GM18498 (cell line): ENCODE results near the gene CDH13.

Experiments
- ATAC-seq: cut with Tn5 transposase; IDR thresholded peaks from one replicate; pipeline ENCODE4 v1.9.1; 2021; ENCODE audit warnings: mild to moderate bottlenecking, moderate library complexity; ENCODE audit not compliant: unreplicated experiment

CDH13 gene

DNA sequence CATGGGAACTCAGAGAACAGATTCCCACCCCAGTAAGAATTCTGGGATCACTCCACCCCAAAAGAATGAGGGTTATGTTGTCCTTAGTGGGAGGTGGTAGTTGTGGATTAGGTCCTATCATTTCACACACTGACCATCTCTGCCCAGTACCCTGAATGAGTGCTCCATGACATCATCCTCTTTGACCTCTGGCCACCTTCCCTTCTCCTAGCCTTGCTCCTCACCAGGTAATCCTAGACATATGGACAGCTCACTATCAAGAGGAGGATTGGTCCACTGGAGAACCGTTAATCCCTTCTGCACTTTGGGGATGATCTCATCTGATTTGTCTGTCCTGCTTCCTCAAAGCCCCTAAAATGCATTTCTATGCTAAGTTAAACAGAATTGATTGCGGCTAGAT is 642.8 kb downstream of the CDH13 start:
- ATAC-seq, result no peak

DNA sequence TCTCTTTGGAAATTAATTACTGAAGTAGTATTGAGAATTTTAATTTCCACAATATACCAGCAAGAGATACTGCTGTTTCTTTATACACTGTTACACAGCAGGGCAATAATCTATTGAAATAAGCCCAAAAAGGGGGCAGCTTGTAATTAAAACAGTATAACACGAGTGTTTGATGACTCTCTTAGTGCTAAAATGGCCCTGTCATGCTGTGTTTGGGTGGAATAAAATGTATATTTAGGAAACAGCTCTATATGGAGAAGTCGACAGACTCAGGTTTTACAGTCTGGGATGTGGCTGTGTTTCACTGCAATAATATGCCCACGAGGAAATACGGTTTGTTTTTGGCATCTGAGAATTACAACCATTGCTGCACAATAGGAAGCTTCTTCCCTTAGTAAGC is 643.3 kb downstream of the CDH13 start:
- ATAC-seq, result no peak

DNA sequence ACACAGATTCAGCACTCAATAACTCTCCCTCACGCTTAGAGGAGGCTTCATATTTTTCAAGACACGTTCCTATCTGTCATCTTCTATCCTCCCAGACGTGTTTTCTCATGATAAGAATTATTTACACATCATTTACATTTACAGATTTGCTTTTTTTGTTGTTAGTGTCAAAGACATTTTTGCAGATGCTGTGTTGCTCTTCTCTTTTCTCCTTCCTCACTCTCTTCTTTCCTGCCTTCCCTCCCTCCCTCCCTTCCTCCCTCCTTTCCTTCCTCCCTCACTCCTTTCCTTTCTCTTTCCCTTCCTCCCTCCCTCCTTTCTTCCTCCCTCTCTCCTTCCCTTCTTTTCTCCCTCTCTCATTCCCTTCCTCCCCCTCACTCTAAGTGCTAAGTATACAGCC is 643.9 kb downstream of the CDH13 start:
- ATAC-seq, result no peak

DNA sequence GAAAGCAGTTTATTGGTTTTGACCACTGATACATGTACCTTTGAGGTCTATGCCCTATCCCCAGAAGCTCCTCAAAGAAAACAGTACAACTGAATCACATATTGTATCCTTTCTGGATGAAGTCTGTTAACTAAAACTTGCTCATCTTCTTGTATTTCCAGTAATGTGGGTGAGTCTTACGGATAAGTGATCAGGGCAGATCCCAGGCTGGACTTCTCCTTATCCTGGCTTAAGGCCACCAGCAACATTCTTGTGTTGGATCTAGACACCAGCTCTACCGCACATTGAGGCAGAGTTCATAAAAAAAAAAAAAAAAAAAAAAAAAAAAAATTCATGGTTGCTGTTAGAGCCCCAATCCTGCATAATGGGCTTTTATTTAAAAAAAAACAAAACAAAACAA is 644.4 kb downstream of the CDH13 start:
- ATAC-seq, result no peak

DNA sequence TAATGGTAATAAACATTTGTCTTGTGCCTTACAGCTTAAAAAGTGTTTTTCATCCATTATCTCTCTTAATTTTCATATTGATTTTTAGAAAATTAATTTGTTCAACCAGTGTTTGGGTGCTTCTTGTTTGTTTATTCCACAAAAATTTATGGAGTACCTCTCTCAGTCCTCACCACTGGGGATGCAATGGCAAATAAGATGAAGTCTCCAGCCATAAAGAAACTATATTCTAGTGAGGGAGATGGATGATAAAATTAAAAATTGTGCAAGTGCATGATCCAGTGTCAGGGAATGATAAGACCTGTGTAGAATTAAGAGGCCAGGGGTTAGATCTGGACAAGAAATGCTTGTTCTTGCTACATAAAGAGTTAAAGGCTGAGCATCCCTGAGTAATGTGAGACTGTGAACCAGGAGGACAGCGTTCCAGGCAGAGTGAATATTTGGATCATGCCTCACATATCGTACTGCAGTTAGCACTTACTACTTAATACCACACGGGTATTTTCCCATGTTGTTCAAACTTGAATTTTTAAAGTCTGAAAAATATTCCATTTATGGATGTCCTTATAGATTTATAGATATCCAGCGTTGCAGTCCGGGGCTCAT is 645.3 kb downstream of the CDH13 start:
- ATAC-seq, result no peak

DNA sequence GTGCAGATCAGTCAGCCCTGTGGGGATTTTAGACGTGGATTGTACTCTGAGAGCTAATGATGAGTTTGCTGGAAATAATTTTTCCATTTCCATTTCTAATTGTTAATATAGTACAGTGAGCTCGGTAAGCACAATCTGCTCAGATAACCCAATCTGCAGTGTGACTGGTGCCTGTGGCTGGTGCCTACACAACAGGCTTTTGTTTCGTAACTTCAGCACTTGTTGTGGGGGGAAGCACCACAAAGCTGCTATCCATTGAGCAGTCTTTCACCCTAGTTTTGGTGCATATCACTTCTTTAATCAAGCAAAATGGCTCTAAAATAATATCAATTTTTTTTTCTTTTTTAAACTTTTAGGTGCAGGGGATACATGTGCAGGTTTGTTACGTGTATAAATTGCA is 646.1 kb downstream of the CDH13 start:
- no peak for ATAC-seq

DNA sequence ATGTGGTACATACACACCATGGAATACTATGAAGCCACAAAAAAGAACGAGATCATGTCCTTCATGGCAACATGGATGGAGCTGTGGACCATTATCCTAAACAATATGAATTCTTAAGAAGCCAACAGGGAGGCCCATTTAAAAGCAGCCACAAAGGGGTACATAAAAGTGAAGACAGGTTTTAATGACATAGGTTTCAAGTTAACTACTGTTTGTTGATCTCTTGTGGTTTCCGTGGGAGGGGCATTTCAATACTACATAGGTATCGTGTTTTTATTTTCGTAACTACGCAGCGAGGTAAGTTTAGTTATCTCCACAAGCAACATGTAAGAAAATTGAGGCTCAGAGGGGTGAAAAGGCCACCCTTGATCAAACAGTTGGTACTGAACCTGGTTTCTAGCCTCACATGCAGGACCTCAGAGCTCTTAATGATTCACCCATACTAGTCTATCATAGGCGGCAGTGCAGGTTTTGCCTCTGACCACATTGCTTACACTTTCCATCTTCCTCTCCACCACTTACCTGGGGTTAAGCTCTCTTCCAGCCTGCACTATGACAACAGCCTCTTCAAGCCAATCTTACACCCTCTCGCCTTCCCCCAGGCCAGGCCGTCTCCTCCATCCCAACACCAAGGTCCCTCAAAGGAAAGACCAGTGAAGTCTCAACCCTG is 646.9 kb downstream of the CDH13 start:
- no peak for ATAC-seq

DNA sequence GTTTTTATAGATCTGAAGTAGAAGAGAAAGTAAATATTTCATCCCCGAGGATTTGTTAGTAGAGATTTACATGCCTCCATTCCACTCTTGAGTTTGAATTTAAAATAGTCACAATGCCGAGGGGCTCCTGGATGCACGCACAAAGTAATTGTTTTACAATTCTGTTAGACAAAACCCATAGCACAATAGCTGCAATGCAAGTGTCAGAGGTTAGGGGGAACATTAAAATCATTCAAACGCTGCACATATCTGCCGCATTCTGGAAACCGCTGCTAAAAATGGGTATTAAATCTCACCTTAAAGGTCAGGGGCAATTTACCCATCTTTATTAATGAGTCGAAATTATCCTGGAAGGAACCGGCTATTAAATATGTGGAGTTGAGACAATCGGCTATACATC is 652.5 kb downstream of the CDH13 start:
- no peak for ATAC-seq

DNA sequence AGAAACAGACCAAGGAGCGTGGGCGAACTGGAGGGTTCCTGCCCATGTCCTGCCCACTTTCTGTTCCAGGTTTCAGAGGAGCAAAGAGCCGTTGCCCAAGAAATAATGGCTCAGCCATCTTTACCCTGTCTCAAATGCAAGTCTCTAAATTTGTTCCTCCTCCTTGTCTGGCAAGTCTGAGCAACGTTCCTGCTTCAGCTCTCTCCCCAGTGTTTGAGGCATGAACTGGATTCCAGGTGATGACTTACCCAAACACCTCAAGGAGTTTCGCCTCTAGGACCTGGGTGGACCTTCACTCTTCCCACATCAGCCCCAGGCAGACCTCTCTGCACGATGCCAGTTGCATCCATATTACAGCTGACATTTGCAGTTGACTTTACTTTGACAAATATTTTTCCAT is 659.2 kb downstream of the CDH13 start:
- ATAC-seq, result no peak

DNA sequence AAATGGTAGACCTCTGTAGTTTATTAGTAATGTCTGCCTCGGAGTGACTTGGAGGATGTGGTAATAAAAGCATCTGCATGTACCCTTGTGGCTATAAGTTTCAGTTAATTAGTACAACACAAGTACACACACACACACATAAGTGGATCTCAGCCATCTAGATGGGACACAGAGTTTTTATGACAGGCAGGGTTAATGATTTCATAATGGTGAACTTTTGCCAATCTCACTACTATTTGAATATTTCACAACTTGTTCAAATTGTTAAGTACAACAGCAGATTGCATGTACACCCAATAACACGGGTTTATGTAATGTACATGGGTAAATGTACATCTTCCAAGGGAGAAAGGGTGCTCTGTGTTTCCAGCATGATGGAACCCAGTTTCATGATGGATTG is 669.7 kb downstream of the CDH13 start:
- ATAC-seq, result no peak

DNA sequence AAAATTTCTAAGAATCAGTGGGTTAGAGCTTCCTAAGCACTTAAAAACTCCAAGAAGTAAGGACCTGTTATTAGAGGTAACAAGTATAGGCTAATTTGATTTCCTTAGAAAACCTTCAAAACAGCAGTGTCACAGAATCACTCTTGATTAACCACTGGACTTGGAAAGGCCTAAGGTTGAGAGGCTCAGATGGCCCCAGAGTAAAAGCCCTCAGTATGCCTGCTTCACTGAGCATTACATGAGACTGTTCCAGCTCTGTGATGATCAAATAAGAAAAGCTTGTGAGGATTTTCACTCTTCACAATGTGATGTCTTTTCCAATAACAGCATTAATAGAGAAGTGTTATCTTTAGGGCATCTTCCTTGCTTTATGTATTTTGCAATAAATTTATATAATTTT is 671.8 kb downstream of the CDH13 start:
- no peak for ATAC-seq

DNA sequence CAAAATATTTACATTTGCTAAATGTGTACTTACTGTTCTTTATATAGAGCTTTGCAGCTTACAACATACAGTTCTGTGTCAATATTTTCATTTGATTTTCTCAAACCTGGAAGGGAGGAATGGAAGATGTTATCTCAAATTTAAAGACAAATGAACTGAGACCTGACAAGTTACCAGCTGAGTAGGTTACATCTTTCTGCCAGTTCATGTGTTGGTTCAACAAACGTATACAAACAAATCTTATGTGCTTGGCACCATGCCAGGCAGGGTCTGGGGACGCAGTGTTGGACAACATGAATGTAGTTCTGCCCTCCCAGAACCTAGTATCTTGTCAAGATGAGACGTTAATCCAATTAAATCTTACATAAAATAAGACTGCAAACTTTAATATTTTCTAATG is 673.6 kb downstream of the CDH13 start:
- no peak for ATAC-seq

DNA sequence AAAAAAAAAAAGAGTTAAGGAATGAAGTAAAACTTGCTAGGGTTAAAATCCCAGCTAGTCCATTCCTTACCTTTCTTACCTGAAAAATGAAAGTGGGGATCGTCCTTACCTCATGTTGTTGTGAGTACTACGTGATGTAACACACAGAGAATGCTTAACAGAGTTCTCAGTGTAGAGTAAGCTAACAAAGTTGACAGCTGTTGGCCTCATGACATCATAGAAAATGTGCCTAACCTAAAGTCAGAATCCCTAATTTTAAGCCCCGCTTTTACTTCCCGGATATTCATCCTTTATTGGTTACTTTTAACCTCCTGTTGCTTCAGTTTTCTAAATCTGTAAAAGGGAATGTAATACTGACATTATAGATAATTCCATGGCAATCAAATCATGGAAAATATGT is 675.2 kb downstream of the CDH13 start:
- ATAC-seq, result no peak

DNA sequence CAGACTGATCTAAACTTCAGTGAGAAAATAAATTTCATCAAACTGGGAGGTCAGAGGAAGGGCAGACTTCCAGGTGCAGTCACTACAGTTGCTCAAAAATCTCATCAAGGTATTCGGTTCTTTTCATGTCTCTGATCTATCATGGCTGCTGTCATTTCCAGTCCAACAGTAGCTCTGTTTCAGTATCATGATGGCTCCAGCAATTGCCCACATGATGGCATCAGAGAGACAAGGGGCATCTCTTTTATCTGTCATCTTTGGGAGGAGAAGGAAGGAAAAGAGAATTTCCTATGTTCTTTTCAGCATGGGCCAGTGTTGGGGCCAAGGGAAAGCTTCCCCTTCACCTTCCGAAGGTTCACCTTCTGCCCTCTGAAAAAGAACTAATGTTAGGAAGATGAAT is 676.1 kb downstream of the CDH13 start:
- ATAC-seq, result no peak

DNA sequence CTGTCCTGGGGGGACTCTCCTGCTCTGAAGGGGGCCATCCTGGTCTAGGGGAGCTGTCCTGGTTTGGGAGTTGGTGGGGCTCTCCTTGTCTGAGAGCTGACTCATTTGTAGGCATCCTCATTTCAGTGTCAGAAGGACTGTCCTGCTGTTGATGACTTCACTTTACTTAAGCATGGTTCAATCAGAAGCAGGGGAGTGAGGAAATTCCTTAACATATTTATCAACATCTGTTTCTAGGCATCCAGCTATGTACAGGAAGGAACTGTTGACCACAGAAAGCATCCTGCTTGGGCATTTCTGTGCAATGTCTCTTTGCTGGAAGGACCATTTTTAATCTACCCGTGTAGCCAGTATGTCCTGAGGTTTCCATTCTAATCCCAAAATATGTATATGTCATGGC is 678.3 kb downstream of the CDH13 start:
- ATAC-seq, result no peak

DNA sequence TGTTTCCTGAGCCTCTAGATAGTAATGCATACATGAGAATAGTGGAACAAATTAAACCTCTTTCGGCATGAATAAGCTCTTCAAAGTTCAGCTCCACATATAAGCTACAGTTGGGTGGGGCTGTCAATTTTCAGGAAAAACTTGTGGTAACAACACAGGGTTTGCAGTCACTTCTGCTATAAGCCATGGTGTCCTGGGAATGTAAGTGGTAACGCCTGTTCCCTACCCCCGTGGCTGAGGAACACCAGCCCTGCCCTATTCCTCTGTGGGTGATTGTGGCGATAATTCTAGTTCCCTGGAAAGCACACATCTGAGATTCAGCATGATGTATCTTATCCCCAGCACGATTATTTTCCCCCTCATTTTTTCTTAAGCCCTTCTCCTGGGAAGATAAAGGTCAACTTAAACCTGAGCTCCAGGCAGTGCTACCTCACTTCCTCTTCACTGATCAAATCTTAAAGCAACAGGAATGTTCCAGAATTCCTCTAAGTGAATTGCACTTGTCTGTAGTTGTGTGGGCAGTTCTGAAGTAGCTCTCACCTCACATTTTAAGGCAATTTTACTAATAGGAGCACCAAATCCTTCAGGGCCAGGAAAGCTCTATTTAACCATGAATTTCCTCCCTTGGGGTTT is 680.3 kb downstream of the CDH13 start:
- no peak for ATAC-seq

DNA sequence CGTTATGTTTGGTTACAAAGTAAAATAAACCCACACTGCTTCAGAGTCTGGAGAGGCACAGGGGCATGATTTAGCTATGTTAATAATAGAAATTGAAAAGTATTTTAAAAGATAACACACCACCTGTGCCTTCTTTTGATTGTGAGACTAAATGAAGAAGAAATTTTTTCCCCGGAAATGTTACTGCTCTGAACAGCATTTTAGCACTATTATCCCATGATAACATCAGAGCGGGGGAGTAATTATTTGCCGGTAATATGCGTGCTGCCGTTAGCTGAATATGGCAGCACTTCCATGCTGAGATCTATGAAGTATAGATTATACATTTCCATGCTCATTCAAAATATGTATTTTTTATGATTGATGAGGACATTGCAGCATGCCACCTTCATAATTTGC is 680.8 kb downstream of the CDH13 start:
- ATAC-seq, result no peak

DNA sequence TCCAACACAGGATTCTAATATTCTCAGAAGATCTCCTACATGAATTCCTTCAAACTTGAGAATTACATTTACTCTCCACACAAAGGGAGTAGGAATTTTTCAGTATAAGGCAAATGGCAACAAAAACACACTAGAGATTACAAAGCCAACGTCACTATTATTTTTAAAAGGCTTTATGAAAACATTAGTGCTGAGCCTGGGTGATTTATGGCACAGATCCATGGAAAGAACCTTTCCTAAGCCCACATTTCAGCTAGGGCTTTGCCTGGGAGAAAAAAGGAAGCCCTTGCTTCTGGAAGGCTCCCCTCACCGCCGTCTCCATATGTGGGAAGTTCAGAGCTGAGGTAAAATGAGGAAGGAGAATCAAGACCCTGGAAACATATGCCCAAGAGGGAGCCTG is 681.6 kb downstream of the CDH13 start:
- ATAC-seq, result no peak

DNA sequence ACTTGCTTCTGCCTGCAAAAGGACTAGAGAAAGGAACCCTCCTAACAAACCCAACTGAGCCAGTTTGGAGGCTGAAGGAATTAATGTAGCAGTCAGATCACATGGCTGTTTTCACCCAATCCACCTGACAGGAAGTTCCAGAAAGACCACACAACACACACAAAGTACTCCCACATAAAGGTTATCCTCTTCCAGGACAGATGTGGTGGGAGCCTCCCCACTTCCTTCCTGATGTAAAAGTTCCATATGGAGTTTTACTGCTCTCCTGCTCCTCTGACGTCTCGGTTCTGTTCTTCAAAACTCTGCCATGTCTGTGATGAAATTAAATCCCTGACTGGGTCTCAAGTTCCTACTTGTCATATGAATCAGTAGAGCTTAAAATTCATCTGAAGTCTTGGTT is 684.0 kb downstream of the CDH13 start:
- no peak for ATAC-seq

DNA sequence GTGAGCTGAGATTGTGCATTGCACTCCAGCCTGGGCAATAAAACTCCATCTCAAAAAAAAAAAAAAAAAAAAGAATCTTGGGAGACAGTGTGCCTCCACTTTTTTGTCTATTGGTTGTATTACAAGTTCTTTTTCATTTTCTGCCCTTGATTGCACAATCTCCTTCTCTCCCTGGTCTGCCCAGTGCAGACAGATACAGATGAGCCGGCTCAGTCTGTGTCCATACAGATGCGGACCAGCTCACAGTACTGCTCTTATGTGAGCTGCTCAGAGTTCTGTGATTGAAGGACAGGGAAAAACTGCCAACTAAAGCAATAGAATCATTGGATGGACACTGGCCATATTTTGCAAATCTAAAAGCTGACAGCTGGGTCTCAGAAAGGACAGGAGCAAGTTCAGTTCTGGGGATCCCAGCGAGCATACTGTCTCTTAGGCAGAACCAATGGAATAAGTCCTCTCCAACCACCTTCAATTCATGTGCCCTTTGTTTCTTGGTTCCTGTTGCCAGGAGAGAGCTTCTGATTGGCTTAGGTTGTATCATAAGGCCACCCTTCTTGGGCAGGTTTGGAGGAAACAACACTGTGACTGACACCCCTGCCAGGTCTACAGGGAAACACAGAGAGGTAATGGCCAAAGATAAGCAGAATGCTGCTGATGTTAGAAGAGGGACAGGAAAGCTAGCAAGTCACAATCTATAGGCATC is 685.4 kb downstream of the CDH13 start:
- no peak for ATAC-seq

DNA sequence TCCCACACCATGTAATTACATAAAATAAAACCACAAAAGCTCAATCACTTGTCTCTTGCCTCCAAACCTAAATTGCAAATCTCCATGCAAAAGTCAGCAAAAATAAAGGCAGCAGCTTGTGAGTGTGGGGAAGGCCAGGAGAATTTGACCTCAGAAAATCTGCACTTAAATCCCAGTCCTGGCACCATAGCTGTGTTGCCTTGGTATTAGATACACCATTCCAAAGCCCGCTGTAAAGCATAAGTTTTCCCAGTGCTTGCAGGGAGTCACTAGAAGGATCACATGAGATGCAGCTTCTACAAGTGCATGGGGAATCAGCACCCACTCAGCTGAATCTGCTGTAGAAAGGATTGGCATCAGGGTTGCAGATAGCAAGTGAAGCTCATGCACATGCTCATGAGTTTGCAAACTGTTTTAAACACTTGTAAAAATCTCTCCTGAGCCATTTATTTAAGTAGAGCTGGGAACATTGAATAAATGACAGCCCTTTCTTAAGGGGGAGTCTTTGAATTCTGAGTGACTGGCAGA is 686.0 kb downstream of the CDH13 start:
- no peak for ATAC-seq

DNA sequence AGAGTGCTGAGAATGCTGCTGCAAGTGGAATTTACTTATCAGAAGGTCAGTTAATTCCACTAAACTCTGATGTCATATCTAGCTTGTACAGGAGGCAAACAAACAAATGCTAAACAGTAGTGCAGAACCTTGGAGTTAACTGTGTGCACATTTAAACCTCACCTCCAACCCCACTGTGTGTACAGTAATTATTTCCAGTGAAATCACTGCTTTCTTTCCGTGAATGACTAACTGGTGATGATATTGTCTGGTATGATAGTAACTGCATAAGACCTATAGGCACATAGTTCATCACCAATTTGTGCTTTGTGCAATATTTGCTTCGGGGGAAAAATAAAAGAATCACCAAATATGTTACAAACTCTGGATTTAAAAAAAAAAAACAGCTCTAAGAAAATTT is 688.5 kb downstream of the CDH13 start:
- no peak for ATAC-seq
